Measurements from ENCODE around the gene P2RX1. TPM values are rescaled to one million over a fixed set of nuclear protein-coding genes. Genes with fewer than 3 reads are reported as not detected.

Gene P2RX1
- total RNA-seq, 1 donor from 2014 or later = 4.2 TPM

DNA sequence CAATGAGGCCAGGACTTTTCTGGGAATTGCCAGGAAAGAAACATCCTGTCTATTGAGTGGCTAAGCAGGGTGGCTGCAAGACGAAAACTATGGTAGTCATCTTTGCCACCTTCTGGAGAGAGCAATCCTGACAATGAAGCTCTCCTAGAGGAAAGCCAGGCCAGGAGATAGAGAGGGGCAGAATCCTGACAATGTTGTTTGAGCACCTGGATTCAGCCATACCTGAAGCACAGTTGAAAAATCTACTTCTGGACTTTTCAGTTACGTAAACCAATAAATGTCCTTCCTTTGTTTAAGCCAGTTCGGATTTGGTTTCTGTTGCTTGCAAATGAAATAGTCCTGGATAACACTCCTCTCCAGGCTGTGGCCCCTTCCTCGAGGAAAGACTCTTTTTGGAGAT is 9.4 kb downstream of the P2RX1 start:
- no peak for TF ChIP-seq POLR2AphosphoS5 (IDR thresholded peaks at IDR 0.05; ENCODE audit: insufficient read depth in 1 of 2, low read depth in 1 of 2)
- TF ChIP-seq, protein P1, sequence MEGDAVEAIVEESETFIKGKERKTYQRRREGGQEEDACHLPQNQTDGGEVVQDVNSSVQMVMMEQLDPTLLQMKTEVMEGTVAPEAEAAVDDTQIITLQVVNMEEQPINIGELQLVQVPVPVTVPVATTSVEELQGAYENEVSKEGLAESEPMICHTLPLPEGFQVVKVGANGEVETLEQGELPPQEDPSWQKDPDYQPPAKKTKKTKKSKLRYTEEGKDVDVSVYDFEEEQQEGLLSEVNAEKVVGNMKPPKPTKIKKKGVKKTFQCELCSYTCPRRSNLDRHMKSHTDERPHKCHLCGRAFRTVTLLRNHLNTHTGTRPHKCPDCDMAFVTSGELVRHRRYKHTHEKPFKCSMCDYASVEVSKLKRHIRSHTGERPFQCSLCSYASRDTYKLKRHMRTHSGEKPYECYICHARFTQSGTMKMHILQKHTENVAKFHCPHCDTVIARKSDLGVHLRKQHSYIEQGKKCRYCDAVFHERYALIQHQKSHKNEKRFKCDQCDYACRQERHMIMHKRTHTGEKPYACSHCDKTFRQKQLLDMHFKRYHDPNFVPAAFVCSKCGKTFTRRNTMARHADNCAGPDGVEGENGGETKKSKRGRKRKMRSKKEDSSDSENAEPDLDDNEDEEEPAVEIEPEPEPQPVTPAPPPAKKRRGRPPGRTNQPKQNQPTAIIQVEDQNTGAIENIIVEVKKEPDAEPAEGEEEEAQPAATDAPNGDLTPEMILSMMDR (IDR thresholded peaks at IDR 0.05) = no peak
- no peak for TF ChIP-seq POLR2A (IDR thresholded peaks at IDR 0.05)
- Histone ChIP-seq H3K9me3 (no peaks in the 10 kb centered on the region), H3K27ac (no peak overlapping the region), H3K36me3 (no peaks in the 10 kb centered on the region), H3K4me1 (peaks cover 5% of the 10 kb centered on the region), H3K4me3 (no peak overlapping the region), H3K27me3 (no peaks in the 10 kb centered on the region)
- no peak for DNase-seq (ENCODE audit: extremely low spot score in 2 of 2)
- intact Hi-C loops (cut with DNase I) = no loop called here

GRCh38 chr17:3905017-3905520 is 11.2 kb downstream of the P2RX1 start:
- DNase-seq (ENCODE audit: extremely low spot score in 2 of 2) = no peak
- intact Hi-C loops (cut with DNase I) = no loop called here
- H3K4me3 ChIP-seq = no peak overlapping the region
- TF ChIP-seq POLR2AphosphoS5 (IDR thresholded peaks at IDR 0.05; ENCODE audit: insufficient read depth in 1 of 2, low read depth in 1 of 2) (no peak), POLR2A (IDR thresholded peaks at IDR 0.05) (no peak)
- TF ChIP-seq, protein P1 (IDR thresholded peaks at IDR 0.05) = no peak
- H3K36me3 ChIP-seq = no peaks in the 10 kb centered on the region
- no peaks in the 10 kb centered on the region for H3K27me3 ChIP-seq
- H3K27ac ChIP-seq = no peak overlapping the region
- no peaks in the 10 kb centered on the region for H3K9me3 ChIP-seq
- no peaks in the 10 kb centered on the region for H3K4me1 ChIP-seq

DNA sequence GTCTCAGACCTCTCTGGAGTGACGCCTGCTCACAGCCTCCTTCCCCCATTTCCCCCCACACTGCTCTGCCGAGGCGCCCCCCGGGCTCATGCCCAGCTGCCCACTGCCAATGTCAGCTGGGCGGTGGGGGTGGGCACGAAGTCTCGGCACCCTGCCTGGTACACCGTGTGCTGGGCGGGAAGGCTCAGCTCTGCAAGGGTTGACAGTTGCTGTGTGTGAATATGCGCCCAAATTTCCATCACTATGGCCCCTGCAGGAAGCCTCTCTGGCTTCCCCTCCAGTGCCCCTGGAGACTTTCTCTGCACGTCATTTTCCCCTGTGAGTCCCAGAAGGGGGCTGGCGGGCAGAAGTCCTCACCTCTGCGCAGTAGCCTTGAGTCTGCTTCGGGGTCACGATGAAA is 11.8 kb downstream of the P2RX1 start:
- Histone ChIP-seq H3K36me3 (no peaks in the 10 kb centered on the region), H3K27me3 (no peaks in the 10 kb centered on the region), H3K9me3 (no peaks in the 10 kb centered on the region), H3K27ac (no peak overlapping the region), H3K4me3 (no peak overlapping the region), H3K4me1 (no peaks in the 10 kb centered on the region)
- TF ChIP-seq, protein P1 (IDR thresholded peaks at IDR 0.05) = no peak
- TF ChIP-seq POLR2AphosphoS5 (IDR thresholded peaks at IDR 0.05; ENCODE audit: insufficient read depth in 1 of 2, low read depth in 1 of 2) (no peak), POLR2A (IDR thresholded peaks at IDR 0.05) (no peak)
- no peak for DNase-seq (ENCODE audit: extremely low spot score in 2 of 2)
- intact Hi-C loops (cut with DNase I) = no loop called here

DNA sequence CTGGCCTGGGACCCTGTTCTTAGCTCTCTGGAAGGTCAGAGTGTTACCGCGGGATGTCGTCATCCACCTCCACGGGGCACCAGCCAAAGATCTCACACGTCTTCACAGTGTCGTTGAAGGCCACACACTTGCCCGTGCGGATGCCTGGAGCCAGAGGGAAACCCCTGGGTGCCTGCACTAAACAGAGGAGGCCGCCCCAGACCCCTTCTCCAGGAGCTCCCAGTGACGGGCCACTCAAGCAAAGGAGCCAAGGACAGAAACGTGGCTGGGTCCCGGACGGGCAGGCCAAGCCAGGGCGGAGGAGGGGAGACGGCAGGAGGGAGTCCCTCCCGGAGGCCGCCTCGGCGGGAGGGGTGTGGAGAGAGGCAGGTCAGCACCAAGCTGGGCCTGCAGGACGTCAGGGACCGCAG is 12.4 kb downstream of the P2RX1 start:
- no peak for DNase-seq (ENCODE audit: extremely low spot score in 2 of 2)
- H3K27ac ChIP-seq = no peak overlapping the region
- H3K4me3 ChIP-seq = no peak overlapping the region
- H3K9me3 ChIP-seq = no peaks in the 10 kb centered on the region
- intact Hi-C loops (cut with DNase I) = no loop called here
- H3K4me1 ChIP-seq = no peaks in the 10 kb centered on the region
- TF ChIP-seq, protein P1 (IDR thresholded peaks at IDR 0.05) = no peak
- TF ChIP-seq POLR2A (IDR thresholded peaks at IDR 0.05) (no peak), POLR2AphosphoS5 (IDR thresholded peaks at IDR 0.05; ENCODE audit: insufficient read depth in 1 of 2, low read depth in 1 of 2) (no peak)
- no peaks in the 10 kb centered on the region for H3K27me3 ChIP-seq
- no peaks in the 10 kb centered on the region for H3K36me3 ChIP-seq

GRCh38 chr17:3903051-3903825 is 13.0 kb downstream of the P2RX1 start:
- H3K4me1 ChIP-seq = no peaks in the 10 kb centered on the region
- no peaks in the 10 kb centered on the region for H3K36me3 ChIP-seq
- intact Hi-C loops (cut with DNase I) = no loop called here
- no peaks in the 10 kb centered on the region for H3K9me3 ChIP-seq
- TF ChIP-seq POLR2A (IDR thresholded peaks at IDR 0.05) (no peak), POLR2AphosphoS5 (IDR thresholded peaks at IDR 0.05; ENCODE audit: insufficient read depth in 1 of 2, low read depth in 1 of 2) (no peak)
- TF ChIP-seq, protein P1 (IDR thresholded peaks at IDR 0.05) = no peak
- H3K4me3 ChIP-seq = no peak overlapping the region
- no peak overlapping the region for H3K27ac ChIP-seq
- no peak for DNase-seq (ENCODE audit: extremely low spot score in 2 of 2)
- H3K27me3 ChIP-seq = no peaks in the 10 kb centered on the region

Measured in vagina (tissue), 2 donors.